A549 (cell line): ENCODE results near the gene MIOX. TPM values are rescaled to one million over a fixed set of nuclear protein-coding genes. Genes with fewer than 3 reads are reported as not detected.

Experiments
- ATAC-seq, 2 experiments: fragments of 200-7000 bp in 1 of 2; fragments of >200 bp in 1 of 2; cut with Nextera tagmentation in 1 of 2; cut with Tn5 transposase in 1 of 2; 3 replicates each; pipeline versions ENCODE4 v1.8.0 to v1.9.1; 2018 to 2020; ENCODE audit warnings: mild to moderate bottlenecking in 1 of 2, moderate library complexity in 1 of 2
- CTCF ChIA-PET: fragments of 300-600 bp; sonication (Branson Sonifier 250); formaldehyde crosslinking; extraction: SDS; loops from one replicate; lab custom pipeline; 2021; ENCODE audit warnings: antibody characterized with exemption, inconsistent platforms; lab: Yijun Ruan, JAX
- POLR2A ChIA-PET: fragments of 350-600 bp; formaldehyde crosslinking; extraction: SDS; loops from one replicate; lab custom pipeline; 2021; ENCODE audit warnings: antibody characterized with exemption, inconsistent platforms; lab: Yijun Ruan, JAX
- DNase-seq, 2 experiments: peaks; one replicate each; pipeline versions ENCODE4 v3.0.0 to v3.0.0-alpha.2; 2011 to 2016; ENCODE audit warnings: low read depth in 1 of 2, low spot score in 1 of 2
- FAIRE-seq: peaks from 2 replicates; lab custom pipeline; 2011; peaks lifted over from hg19 to GRCh38; lab: Jason Lieb, UNC
- H3K27ac ChIP-seq, 2 experiments: fragments of >200 bp; sonication (Bioruptor Twin); formaldehyde crosslinking; 3 replicates each; pipeline ENCODE4 v1.5.1; 2016 to 2017
- H3K4me1 ChIP-seq: fragments of >200 bp; sonication (Bioruptor Twin); formaldehyde crosslinking; 3 replicates; pipeline ENCODE4 v1.6.1; 2016
- H3K4me2 ChIP-seq: fragments of >200 bp; sonication (Bioruptor Twin); formaldehyde crosslinking; 3 replicates; pipeline ENCODE4 v1.6.1; 2016
- H3K4me3 ChIP-seq: fragments of >200 bp; sonication (Bioruptor Twin); formaldehyde crosslinking; 3 replicates; pipeline ENCODE4 v1.5.1; 2016
- H3K9me3 ChIP-seq: fragments of >200 bp; sonication (Bioruptor Twin); formaldehyde crosslinking; 3 replicates; pipeline ENCODE4 v1.6.1; 2016
- CBX8 ChIP-seq: fragments of 200-600 bp; sonication (generic); IDR thresholded peaks from 2 replicates; pipeline ENCODE4 v1.6.1; 2016
- CHD2 ChIP-seq: fragments of 150-350 bp; IDR thresholded peaks from 2 replicates; pipeline ENCODE4 v1.6.1; 2014; ENCODE audit warnings: low read length; ENCODE audit not compliant: partially characterized antibody
- CHD4 ChIP-seq: fragments of 200-600 bp; sonication (generic); IDR thresholded peaks from 2 replicates; pipeline ENCODE4 v1.6.1; 2016; ENCODE audit warnings: antibody characterized with exemption, mild to moderate bottlenecking, borderline replicate concordance
- CTCF ChIP-seq: fragments of >200 bp; sonication (Bioruptor Twin); formaldehyde crosslinking; IDR thresholded peaks from 3 replicates; pipeline ENCODE4 v1.5.1; 2016
- HOXA7 ChIP-seq: fragments of 250-450 bp; sonication (Bioruptor Pico); IDR thresholded peaks from 2 replicates; pipeline ENCODE4 v1.5.0; 2020; ENCODE audit warnings: mild to moderate bottlenecking, moderate library complexity
- HOXB13 ChIP-seq: fragments of 250-450 bp; sonication (Bioruptor Pico); IDR thresholded peaks from 2 replicates; pipeline ENCODE4 v1.5.0; 2020; ENCODE audit warnings: low read depth, mild to moderate bottlenecking, moderate library complexity
- HOXB5 ChIP-seq: fragments of 250-450 bp; sonication (Bioruptor Pico); IDR thresholded peaks from 2 replicates; pipeline ENCODE4 v1.5.0; 2020; ENCODE audit warnings: mild to moderate bottlenecking, moderate library complexity
- JUN ChIP-seq, 2 experiments: fragments of >200 bp; sonication (Bioruptor Twin); formaldehyde crosslinking; IDR thresholded peaks; 2 replicates in 1 of 2; 3 replicates in 1 of 2; pipeline ENCODE4 v1.6.1; 2016 to 2017
- JUNB ChIP-seq: fragments of >200 bp; sonication (Bioruptor Twin); formaldehyde crosslinking; IDR thresholded peaks from 2 replicates; pipeline ENCODE4 v1.6.1; 2016
- MAFK ChIP-seq: fragments of 450-650 bp; IDR thresholded peaks from 2 replicates; pipeline ENCODE4 v1.6.1; 2014; ENCODE audit not compliant: partially characterized antibody
- MYC ChIP-seq: IDR thresholded peaks from 2 replicates; pipeline ENCODE4 v1.6.1; 2012; ENCODE audit warnings: mild to moderate bottlenecking, inconsistent platforms, low read length, improper control_type of control experiment, borderline replicate concordance
- NPAS2 ChIP-seq: fragments of 250-450 bp; sonication (Bioruptor Pico); IDR thresholded peaks from 2 replicates; pipeline ENCODE4 v1.8.0; 2022; ENCODE audit warnings: mild to moderate bottlenecking, moderate library complexity, borderline replicate concordance
- PBX3 ChIP-seq: IDR thresholded peaks from 2 replicates; pipeline ENCODE4 v1.6.1; 2012
- POLR2A ChIP-seq: IDR thresholded peaks from 2 replicates; pipeline ENCODE4 v1.6.1; 2012; ENCODE audit warnings: mild to moderate bottlenecking, low read length
- RAD21 ChIP-seq, 2 experiments: fragments of >200 bp in 1 of 2; sonication (Bioruptor Twin) in 1 of 2; formaldehyde crosslinking in 1 of 2; IDR thresholded peaks in 1 of 2; conservative IDR thresholded peaks in 1 of 2; 2 replicates in 1 of 2; 3 replicates in 1 of 2; pipeline ENCODE4 v1.6.1; 2012 to 2018; ENCODE audit warnings: inconsistent platforms in 1 of 2
- RARB ChIP-seq: fragments of 250-450 bp; sonication (Bioruptor Pico); IDR thresholded peaks from 2 replicates; pipeline ENCODE4 v1.8.0; 2021; ENCODE audit warnings: mild to moderate bottlenecking, moderate library complexity
- TFCP2L1 ChIP-seq: fragments of 250-450 bp; sonication (Bioruptor Pico); IDR thresholded peaks from 2 replicates; pipeline ENCODE4 v1.5.0; 2021; ENCODE audit warnings: mild to moderate bottlenecking
- ZC3H11A ChIP-seq: fragments of 450-650 bp; IDR thresholded peaks from 2 replicates; pipeline ENCODE4 v1.6.1; 2014; ENCODE audit warnings: antibody characterized with exemption, mild to moderate bottlenecking
- ZNF302 ChIP-seq: fragments of 250-450 bp; sonication (Bioruptor Pico); IDR thresholded peaks from 2 replicates; pipeline ENCODE4 v1.9.0; 2021; ENCODE audit warnings: inconsistent platforms, mild to moderate bottlenecking, moderate library complexity
- ZSCAN20 ChIP-seq: fragments of 250-450 bp; sonication (Bioruptor Pico); IDR thresholded peaks from 2 replicates; pipeline ENCODE4 v1.8.0; 2022; ENCODE audit warnings: mild to moderate bottlenecking, moderate library complexity
- WGBS: methylation state at CpG from one replicate; pipeline ENCODE4 v1.1.6; 2017; ENCODE audit errors: missing lambda C conversion rate; 5-methylcytosine and 5-hydroxymethylcytosine counted together
- polyA plus RNA-seq, 4 experiments: library from polyadenylated mRNA; depleted of rRNA in 3 of 4; stranded (reverse); fragments of >200 nt; fragmentation: RNase III in 1 of 4; extraction: RNeasy Plus Mini Kit Qiagen cat#74134 plus additional on column Dnase treatment in 1 of 4; gene quantifications; 2 replicates in 3 of 4; 3 replicates in 1 of 4; pipeline ENCODE4 v1.2.3, GENCODE V29; 2011 to 2017
- TF ChIP-seq, protein P1 (sequence below): fragments of 450-650 bp; IDR thresholded peaks from 2 replicates; pipeline ENCODE4 v1.6.1; 2014; ENCODE audit warnings: antibody characterized with exemption
- TF ChIP-seq, protein P2 (sequence below): fragments of 250-450 bp; sonication (Bioruptor Pico); IDR thresholded peaks from 2 replicates; pipeline ENCODE4 v1.5.0; 2021; ENCODE audit warnings: mild to moderate bottlenecking, moderate library complexity, borderline replicate concordance

Gene MIOX
- polyA plus RNA-seq, 2 of the 4 experiments (the other 2 are of a cell fraction), result 0.08 TPM; not detected in 1

DNA sequence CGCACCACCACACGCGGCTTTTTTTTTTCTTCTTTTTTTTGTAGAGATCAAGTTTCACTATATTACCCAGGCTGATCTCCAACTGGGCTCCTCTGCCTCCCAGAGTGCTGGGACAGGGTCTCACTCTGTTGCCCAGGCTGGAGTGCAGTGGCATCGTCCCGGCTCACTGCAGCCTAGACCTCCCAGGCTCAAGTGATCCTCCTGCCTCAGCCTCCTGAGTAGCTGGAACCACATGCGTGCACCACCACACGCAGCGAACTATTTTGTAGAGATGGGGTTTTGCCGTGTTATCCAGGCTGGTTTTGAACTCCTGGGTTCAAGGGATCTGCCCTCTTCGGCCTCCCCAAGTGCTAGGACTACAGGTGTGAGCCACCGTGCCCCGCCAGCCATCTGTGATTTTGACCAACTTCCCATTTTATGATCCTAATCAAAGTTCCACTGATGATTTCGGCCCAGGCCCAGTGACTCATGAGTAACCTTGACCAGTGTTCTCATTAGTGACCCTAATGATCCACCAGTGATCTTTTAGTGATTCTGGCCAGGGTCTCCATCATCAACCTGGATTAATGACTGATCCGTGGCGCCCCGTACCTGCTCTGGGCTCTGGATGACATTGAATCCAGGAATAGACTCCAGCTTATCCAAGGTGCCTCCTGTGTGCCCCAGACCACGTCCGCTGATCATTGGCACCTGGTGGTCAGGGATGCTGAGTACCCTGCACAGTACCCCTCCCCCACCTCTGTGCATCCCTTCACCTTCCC, 41.4 kb downstream of the MIOX start (continued):
- TF ChIP-seq HOXB13 (CRISPR knock-in tag), result no peak
- TF ChIP-seq JUN (IDR thresholded peaks at IDR 0.05), result no peak
- TF ChIP-seq ZNF302 (CRISPR knock-in tag), result no peak
- TF ChIP-seq JUNB, result no peak
- TF ChIP-seq HOXB5, result no peak

- FAIRE-seq (no peak), DNase-seq (no peak), ATAC-seq (no peak)
- CTCF ChIA-PET, result interaction anchor here (0.9 to 3.0 kb wide), 4 partner anchors 10 to 92 kb away, joined by 3 to 19 read pairs (median 4); partner anchors contain the start of gene SYCE3
- Histone ChIP-seq H3K4me3 (peak overlapping the region; percentile 64; the same call in 2 of the 3 replicates), H3K27ac (peak overlapping the region in 1 of 2 experiments; percentile 98; a peak in 4 of 6 replicates), H3K9me3 (no peaks in the 10 kb centered on the region), H3K4me2 (peak overlapping the region; percentile 92), H3K4me1 (peaks cover 30% of the 10 kb centered on the region)
- WGBS, result 100% methylated on average over 3 of the region's 15 CpGs
- no peak for TF ChIP-seq NPAS2 (CRISPR knock-in tag)
- peak; percentile 31; the same call in 1 of the 2 replicates for TF ChIP-seq PBX3
- TF ChIP-seq POLR2A, result no peak
- POLR2A ChIA-PET, result interaction anchor here (0.9 to 1.2 kb wide), 2 partner anchors 21 to 34 kb away, joined by 3 read pairs; partner anchors contain the start of genes LMF2 and SYCE3
These were observed 42.2 kb downstream of the MIOX start for GRCh38 chr22:50528682-50529415.

DNA sequence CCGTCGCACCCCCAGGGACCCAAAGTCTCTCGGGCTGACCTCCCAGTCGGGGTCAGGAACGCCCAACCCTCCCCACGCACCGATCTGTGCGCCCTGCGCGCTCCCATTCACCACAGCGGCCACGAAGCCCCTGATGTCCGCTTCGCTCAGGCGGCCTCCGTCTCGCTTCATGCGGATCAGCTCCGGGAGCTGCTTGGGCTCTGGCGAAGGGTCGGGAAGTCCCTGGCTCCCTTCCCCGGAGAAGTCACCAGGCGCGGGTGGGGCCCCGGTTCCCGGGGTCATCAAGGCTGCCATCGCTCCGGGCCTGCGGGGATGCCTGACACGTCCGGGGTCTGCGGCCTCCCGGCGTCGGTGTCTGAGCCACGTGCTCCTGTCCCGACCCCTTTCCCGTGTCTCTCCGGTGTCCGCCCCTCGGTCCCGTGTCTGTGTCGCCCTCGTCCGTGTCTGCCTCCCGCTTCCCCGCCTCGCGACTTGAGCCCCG, 42.8 kb downstream of the MIOX start:
- peak overlapping the region; percentile 95 to 98 for H3K27ac ChIP-seq
- 97% methylated on average over 6 of the region's 50 CpGs for WGBS

DNA sequence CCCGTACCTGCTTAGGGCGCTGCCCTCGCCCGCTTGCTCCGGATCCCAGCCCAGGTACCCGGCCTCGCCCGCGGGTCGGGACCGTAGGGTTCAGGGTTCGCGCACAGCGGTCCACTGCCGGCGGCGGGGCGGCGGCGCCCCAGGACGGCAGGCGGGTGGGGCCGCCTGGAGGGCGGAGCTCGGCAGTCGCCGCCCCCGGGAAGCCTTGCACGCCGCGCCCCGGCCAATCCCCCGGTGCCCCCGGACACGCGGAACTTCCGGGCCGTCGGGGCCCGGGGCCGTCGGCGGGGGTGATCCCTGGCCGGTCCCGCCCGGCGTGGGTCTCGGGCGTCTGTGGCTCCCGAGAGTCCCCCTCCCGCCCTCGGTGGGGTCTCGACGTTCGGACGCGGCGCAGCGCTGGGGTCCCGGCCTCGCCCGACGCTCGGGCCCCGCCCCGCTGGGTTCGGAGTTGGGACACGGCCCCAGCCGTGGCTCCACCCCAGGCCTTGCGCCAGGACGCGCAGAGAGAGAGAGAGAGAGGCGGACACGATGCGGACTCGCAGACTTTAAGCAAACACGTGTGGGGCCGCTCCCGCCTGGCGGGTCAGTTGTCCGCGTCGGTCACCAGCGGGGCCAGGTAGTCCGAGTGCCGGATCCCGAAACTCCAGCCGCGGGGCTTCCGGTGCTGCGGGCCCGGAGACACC, 43.4 kb downstream of the MIOX start, which contains the start of gene TYMP:
Gene TYMP (minus strand): TSS at position 116 of the 683 bp plus-strand sequence. CDS start 303 bp downstream, outside the sequence.
- Histone ChIP-seq H3K27ac (peak within 1 kb of the TSS; percentile 95 to 98), H3K4me3 (peak within 1 kb of the TSS; percentile 64), H3K4me1 (peaks cover 29% of the 10 kb centered on the region), H3K9me3 (no peaks in the 10 kb centered on the region), H3K4me2 (peak within 1 kb of the TSS; percentile 92)
- ATAC-seq, result peak; percentile 20 to 38; a peak in 5 of 6 replicates
- no CpG with 5 or more reads among the region's 92 CpGs for WGBS
- FAIRE-seq, result no peak
- ChIA-PET CTCF (interaction anchor here (2.0 to 3.0 kb wide), 2 partner anchors 33 to 90 kb away, joined by 4 to 19 read pairs; partner anchors contain the start of gene SYCE3), POLR2A (interaction anchor here (1.0 kb wide), 3 partner anchors 20 to 52 kb away, joined by 3 to 4 read pairs (median 3); partner anchors contain the start of genes CHKB, LMF2 and NCAPH2)
- DNase-seq, result peak; percentile 54 to 89
- TF ChIP-seq CBX8 (no peak), ZC3H11A (no peak), CTCF (no peak), POLR2A (peak; percentile 42), RARB (CRISPR knock-in tag) (no peak), CHD4 (no peak), PBX3 (no peak; the same call in none of the 2 replicates), HOXB5 (no peak), CHD2 (no peak), MAFK (no peak)
- TF ChIP-seq, protein P1, sequence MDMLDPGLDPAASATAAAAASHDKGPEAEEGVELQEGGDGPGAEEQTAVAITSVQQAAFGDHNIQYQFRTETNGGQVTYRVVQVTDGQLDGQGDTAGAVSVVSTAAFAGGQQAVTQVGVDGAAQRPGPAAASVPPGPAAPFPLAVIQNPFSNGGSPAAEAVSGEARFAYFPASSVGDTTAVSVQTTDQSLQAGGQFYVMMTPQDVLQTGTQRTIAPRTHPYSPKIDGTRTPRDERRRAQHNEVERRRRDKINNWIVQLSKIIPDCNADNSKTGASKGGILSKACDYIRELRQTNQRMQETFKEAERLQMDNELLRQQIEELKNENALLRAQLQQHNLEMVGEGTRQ, result no peak
- TF ChIP-seq, protein P2, sequence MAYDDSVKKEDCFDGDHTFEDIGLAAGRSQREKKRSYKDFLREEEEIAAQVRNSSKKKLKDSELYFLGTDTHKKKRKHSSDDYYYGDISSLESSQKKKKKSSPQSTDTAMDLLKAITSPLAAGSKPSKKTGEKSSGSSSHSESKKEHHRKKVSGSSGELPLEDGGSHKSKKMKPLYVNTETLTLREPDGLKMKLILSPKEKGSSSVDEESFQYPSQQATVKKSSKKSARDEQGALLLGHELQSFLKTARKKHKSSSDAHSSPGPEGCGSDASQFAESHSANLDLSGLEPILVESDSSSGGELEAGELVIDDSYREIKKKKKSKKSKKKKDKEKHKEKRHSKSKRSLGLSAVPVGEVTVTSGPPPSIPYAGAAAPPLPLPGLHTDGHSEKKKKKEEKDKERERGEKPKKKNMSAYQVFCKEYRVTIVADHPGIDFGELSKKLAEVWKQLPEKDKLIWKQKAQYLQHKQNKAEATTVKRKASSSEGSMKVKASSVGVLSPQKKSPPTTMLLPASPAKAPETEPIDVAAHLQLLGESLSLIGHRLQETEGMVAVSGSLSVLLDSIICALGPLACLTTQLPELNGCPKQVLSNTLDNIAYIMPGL (CRISPR knock-in tag), result no peak

More for the DNA sequence above, 42.8 kb downstream of the MIOX start:
- FAIRE-seq (no peak), ATAC-seq (no peak), DNase-seq (no peak)
- H3K4me2 ChIP-seq, result peak overlapping the region; percentile 92
- H3K4me1 ChIP-seq, result peaks cover 30% of the 10 kb centered on the region
- TF ChIP-seq MAFK, result no peak
- 0 out of 2 replicates have a peak, but pooled peaks have one; percentile 50 for TF ChIP-seq TFCP2L1 (CRISPR knock-in tag)
- no peak for TF ChIP-seq ZSCAN20
- no peak for TF ChIP-seq MYC
- TF ChIP-seq RAD21 (conservative IDR thresholded peaks at IDR 0.05 in 1 of 2, IDR thresholded peaks at IDR 0.05 in 1 of 2), result no peak
- TF ChIP-seq HOXA7 (CRISPR knock-in tag), result 0 out of 2 replicates have a peak, but pooled peaks have one; percentile 59
- CTCF ChIA-PET, result interaction anchor here (1.2 to 3.0 kb wide), 3 partner anchors 11 to 90 kb away, joined by 4 to 19 read pairs (median 4); partner anchors contain the start of gene SYCE3
- POLR2A ChIA-PET, result interaction anchor here (1.0 to 1.2 kb wide), 4 partner anchors 20 to 53 kb away, joined by 3 to 4 read pairs (median 3); partner anchors contain the start of genes CHKB, LMF2, NCAPH2 and SYCE3
- H3K9me3 ChIP-seq, result no peaks in the 10 kb centered on the region
- H3K4me3 ChIP-seq, result peak overlapping the region; percentile 64
